Mesodermal cell (in vitro differentiated cells): ENCODE results near the gene PHF21A.

ENCODE experiments used
- H3K27ac ChIP-seq: 2 replicates; pipeline ENCODE4 v1.7.0; 2013; ENCODE audit warnings: mild to moderate bottlenecking, low read depth, low read length, moderate library complexity; ENCODE audit not compliant: severe bottlenecking
- H3K36me3 ChIP-seq: 2 replicates; pipeline ENCODE4 v1.7.1; 2013; ENCODE audit warnings: mild to moderate bottlenecking, low read length, moderate library complexity; ENCODE audit not compliant: control insufficient read depth, insufficient read depth
- H3K4me1 ChIP-seq: one replicate; pipeline ENCODE4 v1.7.1; 2013; ENCODE audit warnings: mild to moderate bottlenecking, low read length; ENCODE audit not compliant: insufficient read depth, control insufficient read depth, poor library complexity, severe bottlenecking
- H3K4me3 ChIP-seq: 2 replicates; pipeline ENCODE4 v1.7.0; 2013; ENCODE audit warnings: low read length, control low read depth, mild to moderate bottlenecking; ENCODE audit not compliant: insufficient read depth, poor library complexity, severe bottlenecking; ENCODE audit errors: extremely low read depth
- H3K9me3 ChIP-seq: 2 replicates; pipeline ENCODE4 v1.7.1; 2013; ENCODE audit warnings: mild to moderate bottlenecking, low read length, moderate library complexity; ENCODE audit not compliant: control insufficient read depth
- WGBS, 2 experiments: methylation state at CpG; one replicate each; pipeline ENCODE4 v1.1.5; 2013; ENCODE audit warnings: missing lambda C conversion rate in 2 of 2; ENCODE audit not compliant: insufficient coverage in 2 of 2; 5-methylcytosine and 5-hydroxymethylcytosine counted together

PHF21A gene

GRCh38 chr11:46009647-46010046 is 111.6 kb downstream of the PHF21A start:
- Histone ChIP-seq H3K4me3 (no peak overlapping the region), H3K9me3 (no peaks in the 10 kb centered on the region), H3K27ac (no peak overlapping the region), H3K4me1 (peaks cover 7% of the 10 kb centered on the region), H3K36me3 (no peaks in the 10 kb centered on the region)
- 80% methylated on average over 1 of the region's 2 CpGs; no CpG with 5 or more reads in 1 of the 2 experiments for WGBS, 2 experiments

GRCh38 chr11:46006418-46007070 is 114.7 kb downstream of the PHF21A start:
- 67% methylated on average over 3 of the region's 5 CpGs; no CpG with 5 or more reads in 1 of the 2 experiments for WGBS, 2 experiments

GRCh38 chr11:46003572-46003971 is 117.7 kb downstream of the PHF21A start:
- no peaks in the 10 kb centered on the region for H3K9me3 ChIP-seq
- peaks cover 11% of the 10 kb centered on the region for H3K4me1 ChIP-seq
- no peak overlapping the region for H3K4me3 ChIP-seq
- H3K36me3 ChIP-seq, result no peaks in the 10 kb centered on the region
- 92% methylated on average over 2 of the region's 2 CpGs; no CpG with 5 or more reads in 1 of the 2 experiments for WGBS, 2 experiments
- H3K27ac ChIP-seq, result no peak overlapping the region

More at GRCh38 chr11:46006418-46007070, 114.7 kb downstream of the PHF21A start:
- Histone ChIP-seq H3K4me3 (no peak overlapping the region), H3K27ac (no peak overlapping the region), H3K9me3 (no peaks in the 10 kb centered on the region), H3K4me1 (peaks cover 8% of the 10 kb centered on the region), H3K36me3 (no peaks in the 10 kb centered on the region)

DNA sequence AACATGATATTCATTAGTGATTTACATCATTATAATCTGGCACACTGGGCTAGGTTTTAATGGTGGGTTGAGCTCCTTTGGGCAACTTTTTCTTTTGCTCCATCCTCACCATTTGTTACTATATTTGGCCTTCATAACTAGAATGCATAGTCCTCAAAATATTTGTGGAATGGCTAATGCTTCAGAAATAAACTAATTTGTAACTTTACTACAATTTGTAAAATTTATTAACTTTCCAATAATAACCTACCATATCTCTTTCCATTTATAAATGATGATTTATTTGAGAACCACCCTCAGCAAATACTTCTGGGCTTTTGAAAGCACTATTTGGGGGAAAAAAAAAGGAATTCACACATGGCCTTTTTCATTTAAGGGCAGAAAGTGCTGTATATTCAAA is 119.1 kb downstream of the PHF21A start:
- H3K27ac ChIP-seq, result no peak overlapping the region
- no peaks in the 10 kb centered on the region for H3K36me3 ChIP-seq
- H3K4me3 ChIP-seq, result no peak overlapping the region
- peaks cover 19% of the 10 kb centered on the region for H3K4me1 ChIP-seq
- H3K9me3 ChIP-seq, result no peaks in the 10 kb centered on the region

- Histone ChIP-seq H3K4me1 (peaks cover 21% of the 10 kb centered on the region), H3K4me3 (no peak overlapping the region), H3K9me3 (no peaks in the 10 kb centered on the region), H3K27ac (peak overlapping the region; percentile 23), H3K36me3 (no peaks in the 10 kb centered on the region)
- 10% methylated on average over 2 of the region's 3 CpGs; no CpG with 5 or more reads in 1 of the 2 experiments for WGBS, 2 experiments
Measured at GRCh38 chr11:46001448-46001914, 119.8 kb downstream of the PHF21A start.

DNA sequence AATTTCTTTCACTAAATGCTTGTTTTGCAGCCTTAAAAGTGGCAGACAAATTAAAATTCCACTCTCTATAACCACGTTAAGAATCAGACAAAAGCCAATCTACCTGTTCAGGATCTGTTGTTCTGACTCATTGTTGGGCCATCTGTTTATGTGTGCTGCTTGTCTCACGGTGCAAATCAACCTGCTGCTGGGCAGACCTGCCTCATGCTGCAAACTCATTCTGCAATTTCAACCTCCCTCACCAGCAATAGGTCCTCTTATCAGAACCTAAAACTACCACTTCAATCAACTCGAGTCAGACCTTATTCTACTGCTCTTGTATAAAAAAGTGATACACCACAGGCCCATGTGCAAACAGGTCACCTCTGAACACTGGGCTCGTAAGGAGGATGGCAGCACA is 123.7 kb downstream of the PHF21A start:
- Histone ChIP-seq H3K4me1 (peaks cover 43% of the 10 kb centered on the region), H3K4me3 (no peak overlapping the region), H3K36me3 (no peaks in the 10 kb centered on the region), H3K27ac (no peak overlapping the region), H3K9me3 (no peaks in the 10 kb centered on the region)
- 63 to 65% methylated on average over 4 of the region's 4 CpGs for WGBS, 2 experiments

DNA sequence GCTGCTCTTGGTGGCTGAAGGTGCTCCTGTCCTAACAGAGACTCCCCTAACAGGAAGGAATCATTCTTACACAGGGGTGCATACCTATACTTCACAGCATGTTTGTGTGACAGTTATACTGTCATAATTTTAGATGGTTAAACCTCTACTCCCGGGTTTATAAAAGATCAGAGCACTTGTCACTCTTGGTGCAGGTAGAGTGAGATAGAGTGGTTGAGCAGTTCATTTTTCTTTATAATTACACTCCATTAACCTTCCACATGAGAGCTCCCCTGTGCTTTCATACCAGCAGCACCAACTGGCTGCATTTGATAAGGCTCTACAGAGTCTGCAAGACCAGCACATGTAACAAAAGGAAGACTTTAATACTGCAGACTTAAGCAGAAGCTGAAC is 125.9 kb downstream of the PHF21A start:
- H3K27ac ChIP-seq, result peak overlapping the region; percentile 85
- peaks cover 36% of the 10 kb centered on the region for H3K4me1 ChIP-seq
- no peak overlapping the region for H3K4me3 ChIP-seq
- WGBS, 2 experiments, result no CpG with 5 or more reads among the region's 1 CpG
- no peaks in the 10 kb centered on the region for H3K9me3 ChIP-seq
- no peaks in the 10 kb centered on the region for H3K36me3 ChIP-seq

- Histone ChIP-seq H3K9me3 (no peaks in the 10 kb centered on the region), H3K4me3 (no peak overlapping the region), H3K27ac (peak overlapping the region; percentile 85), H3K36me3 (no peaks in the 10 kb centered on the region), H3K4me1 (peaks cover 36% of the 10 kb centered on the region)
- WGBS, 2 experiments, result 40 to 68% methylated on average over 5 to 7 of the region's 10 CpGs
Measured at GRCh38 chr11:45994371-45995341, 126.6 kb downstream of the PHF21A start.

DNA sequence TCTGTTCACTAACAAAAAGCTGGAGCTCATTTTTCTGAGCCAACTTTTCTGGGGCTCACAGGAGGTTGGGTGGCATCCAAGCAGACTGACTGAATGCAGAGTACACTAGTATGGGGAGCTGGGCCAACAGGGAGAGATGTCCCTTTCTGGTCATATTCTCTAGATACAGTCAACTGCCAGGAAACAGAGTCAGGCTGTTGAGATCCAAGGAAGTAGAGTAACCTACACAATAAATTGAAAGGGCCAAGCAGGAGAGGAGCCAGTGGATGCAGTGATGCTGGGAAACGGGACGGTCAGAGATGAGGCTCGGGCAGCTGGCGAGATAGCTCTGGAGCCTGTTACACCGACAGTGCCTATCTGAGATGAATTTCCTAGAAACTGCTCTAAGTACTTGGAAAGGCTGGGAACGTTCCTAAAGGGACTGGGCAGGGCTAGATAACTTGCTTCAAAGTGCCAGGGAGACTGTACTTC is 127.7 kb downstream of the PHF21A start:
- Histone ChIP-seq H3K4me1 (peaks cover 36% of the 10 kb centered on the region), H3K36me3 (no peaks in the 10 kb centered on the region), H3K4me3 (no peak overlapping the region), H3K27ac (peak overlapping the region; percentile 85), H3K9me3 (no peaks in the 10 kb centered on the region)
- 84 to 86% methylated on average over 6 of the region's 6 CpGs for WGBS, 2 experiments

GRCh38 chr11:45988921-45989320 is 132.3 kb downstream of the PHF21A start:
- no peaks in the 10 kb centered on the region for H3K36me3 ChIP-seq

More at GRCh38 chr11:45988921-45989320, 132.3 kb downstream of the PHF21A start:
- H3K4me3 ChIP-seq, result no peak overlapping the region
- 100% methylated on average over 1 of the region's 1 CpG; no CpG with 5 or more reads in 1 of the 2 experiments for WGBS, 2 experiments
- H3K9me3 ChIP-seq, result no peaks in the 10 kb centered on the region
- peaks cover 18% of the 10 kb centered on the region for H3K4me1 ChIP-seq
- H3K27ac ChIP-seq, result no peak overlapping the region
